HG02870 (cell line): ENCODE measurements around the gene ERCC2.
A peak's percentile ranks its signal among the peaks of the same experiment; 100 is the strongest.
"Not testable (repeated sequence)": the region's sequence is repeated elsewhere in the genome, so short reads cannot be mapped to it uniquely, and the experiment has no call there.

Source experiments
- ATAC-seq: cut with Tn5 transposase; IDR thresholded peaks from one replicate; pipeline ENCODE4 v1.9.1; 2021; ENCODE audit warnings: mild to moderate bottlenecking, moderate library complexity; ENCODE audit not compliant: unreplicated experiment

ERCC2 gene

DNA sequence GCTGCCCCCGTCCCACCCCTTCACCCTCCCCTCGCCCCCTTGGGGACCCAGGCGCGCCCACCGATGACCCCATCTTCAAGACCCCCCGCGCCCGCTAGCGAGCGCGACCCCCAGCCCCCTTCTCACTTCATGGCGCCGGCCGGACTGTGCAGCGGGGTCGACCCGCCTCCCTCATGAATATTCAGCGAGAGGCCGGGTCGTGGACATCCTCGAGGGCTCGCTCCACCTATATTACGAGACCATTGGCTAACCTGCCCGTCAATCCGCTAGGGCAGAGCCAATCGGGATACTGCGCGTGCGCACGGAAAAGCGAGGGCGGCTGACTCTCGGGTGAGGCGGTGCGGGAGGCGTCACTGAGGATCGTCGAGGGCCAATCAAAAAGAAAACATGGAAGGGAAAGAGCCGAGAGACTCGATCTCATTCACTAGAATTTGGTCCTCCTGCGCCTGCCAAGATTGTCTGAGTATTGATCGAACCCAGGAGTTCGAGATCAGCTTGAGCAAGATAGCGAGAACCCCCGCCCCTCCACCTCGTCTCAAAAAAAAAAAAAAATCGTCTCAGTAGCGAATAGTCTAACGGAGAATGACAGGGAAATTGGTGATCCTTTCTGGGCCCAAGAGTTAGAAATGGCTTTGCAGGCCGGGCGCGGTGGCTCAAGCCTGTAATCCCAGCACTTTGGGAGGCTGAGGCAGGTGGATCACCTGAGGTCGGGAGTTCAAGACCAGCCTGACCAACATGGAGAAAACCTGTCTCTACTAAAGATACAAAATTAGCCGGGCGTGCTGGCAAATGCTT is at the start of gene ERCC2:
ERCC2 (minus strand) TSS at position 164 of the 795 bp plus-strand sequence; CDS start at position 131, 33 bp downstream.
- peak; percentile 93 for ATAC-seq

DNA sequence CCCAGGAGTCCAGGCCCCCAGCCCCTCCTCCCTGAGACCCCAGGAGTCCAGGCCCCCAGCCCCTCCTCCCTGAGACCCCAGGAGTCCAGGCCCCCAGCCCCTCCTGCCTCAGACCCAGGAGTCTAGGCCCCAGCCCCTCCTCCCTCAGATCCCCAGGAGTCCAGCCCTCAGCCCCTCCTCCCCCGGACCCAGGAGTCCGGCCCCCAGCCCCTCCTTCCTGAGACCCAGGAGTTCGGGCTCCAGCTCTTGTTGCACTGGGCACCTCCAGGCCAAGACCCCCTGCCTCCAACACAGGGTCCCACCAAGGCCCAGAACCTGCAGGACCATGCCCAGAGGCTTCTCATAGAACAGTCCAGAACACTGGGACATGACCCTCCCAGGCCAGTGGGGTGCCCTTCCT is 49.5 kb upstream of the ERCC2 start:
- ATAC-seq = no peak

DNA sequence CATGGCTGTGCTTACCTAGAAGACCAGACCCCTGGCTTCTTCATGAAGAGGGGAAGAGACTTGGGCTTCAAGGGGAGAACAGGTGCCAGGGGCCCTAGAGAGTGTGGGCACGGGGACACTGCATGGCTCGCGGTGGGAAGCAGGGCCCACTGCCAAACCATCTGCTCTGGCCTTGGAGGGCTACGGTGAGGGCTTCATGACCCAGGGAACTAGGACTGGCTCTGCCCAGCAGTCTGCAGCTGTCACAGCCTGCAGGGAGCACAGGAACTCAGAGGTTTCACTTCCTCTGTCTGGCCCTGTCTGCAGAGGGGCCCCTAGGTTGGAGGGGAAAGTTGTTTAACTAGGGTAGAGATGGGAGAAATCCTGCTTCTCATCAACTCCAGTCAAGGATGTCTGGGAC is 49.0 kb upstream of the ERCC2 start:
- ATAC-seq = peak; percentile 52

DNA sequence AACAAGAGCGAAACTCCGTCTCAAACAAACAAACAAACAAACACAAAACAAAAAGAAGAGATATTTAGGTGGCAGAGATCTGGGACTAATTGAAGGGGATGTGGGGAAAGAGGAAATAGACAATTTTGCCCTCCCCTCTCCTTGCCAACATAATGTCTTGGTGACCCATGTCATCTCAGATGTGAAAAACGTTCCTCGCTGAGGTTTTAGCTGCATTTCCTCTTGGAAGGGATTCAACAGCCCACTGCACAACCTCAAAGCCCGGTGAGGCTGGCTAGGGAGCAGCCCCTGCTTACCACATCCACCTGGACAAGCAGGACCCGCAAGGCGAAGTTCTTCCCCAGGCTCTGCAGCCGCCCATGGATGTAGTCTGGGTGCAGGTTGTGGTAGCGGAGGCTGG is 48.4 kb upstream of the ERCC2 start:
- no peak for ATAC-seq

DNA sequence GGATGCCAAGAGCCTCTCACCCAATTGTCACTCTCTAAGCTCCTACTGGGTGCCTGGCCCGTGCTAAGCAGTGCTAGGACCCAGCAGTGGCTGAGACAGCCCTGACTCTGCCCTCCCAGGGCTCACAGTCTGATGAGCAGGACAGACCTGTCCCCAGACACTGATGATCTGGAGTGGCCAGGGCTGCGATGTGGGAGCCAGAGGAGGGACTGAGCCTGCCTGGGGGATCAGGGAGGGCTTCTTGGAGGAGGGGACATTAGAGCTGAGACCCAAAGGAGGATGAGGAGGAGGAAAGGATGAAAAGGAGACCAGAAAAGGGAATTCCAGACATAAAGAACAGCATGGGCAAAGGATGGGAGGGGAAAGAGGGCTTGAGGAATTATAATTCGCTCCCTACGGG is 46.8 kb upstream of the ERCC2 start:
- ATAC-seq = no peak

DNA sequence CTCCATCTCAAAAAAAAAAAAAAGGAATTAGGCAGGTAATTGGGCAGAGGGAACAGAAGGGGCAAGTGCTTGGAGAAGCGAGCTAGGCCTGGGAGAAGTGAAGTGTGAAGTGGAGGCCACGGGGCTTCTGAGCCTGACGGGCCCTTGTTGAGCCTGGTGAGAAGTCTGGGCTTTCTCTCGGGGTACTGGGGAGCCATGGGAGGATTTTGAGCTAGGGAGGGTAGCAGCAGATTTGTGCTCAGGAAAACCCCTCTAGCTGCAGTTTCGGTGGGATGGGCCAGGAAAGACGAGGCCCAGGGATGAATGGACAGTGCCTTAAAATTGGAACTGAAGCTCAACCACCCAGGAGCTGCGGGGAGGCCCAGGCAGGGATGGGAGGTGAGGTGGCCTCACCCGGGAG is 44.1 kb upstream of the ERCC2 start:
- ATAC-seq = no peak

DNA sequence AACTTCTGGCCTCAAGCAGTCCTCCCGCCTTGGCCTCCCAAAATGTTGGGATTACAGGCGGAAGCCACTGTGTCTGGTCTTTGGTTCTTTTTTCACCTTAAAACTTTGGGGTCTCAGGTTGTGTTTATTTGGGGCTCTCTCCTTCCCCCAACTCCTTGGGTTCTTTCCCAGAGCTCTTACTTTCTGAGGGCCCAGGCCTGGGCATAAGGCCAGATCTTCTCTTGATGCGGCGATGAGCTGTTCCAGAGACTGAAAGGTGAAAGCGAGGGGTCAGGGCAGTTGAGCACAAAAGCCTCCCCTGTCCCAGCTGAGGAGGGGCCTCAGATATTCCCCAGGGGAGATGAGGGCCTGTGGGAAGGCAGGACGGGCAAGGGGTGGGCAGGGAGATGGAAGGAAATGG is 43.1 kb upstream of the ERCC2 start:
- ATAC-seq = no peak

DNA sequence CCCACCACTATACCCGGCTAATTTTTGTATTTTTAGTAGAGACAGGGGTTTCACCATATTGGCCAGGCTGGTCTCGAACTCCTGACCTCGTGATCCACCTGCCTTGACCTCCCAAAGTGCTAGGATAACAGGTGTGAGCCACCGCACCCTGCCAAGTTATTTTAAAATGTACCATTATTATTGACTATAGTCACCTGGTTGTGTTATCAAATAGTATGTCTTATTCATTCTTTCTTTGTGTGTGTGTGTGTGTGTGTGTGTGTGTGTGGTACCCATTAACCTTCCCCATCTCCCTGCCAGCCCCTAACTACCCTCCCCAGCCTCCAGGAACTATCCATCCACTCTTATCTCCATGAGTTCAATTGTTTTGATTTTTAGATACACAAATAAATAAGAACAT is 40.0 kb upstream of the ERCC2 start:
- not testable (repeated sequence) for ATAC-seq

DNA sequence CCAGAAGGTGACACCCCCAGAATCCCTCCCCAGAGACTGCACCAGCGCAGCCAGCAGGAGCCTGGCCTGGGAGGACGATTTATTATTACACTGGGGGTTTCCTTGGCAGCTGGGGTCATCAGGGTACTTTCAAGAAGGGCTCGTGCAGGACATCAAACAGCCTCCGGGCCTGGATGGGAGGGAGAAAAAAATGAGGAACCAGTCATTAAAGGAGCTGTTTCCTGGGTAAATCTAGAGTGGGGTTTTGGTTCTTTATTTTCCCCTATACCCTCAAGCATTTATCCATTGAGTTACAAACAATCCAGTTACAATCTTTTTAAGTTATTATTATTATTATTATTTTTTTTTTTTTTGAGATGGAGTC is 39.2 kb upstream of the ERCC2 start:
- ATAC-seq = no peak

DNA sequence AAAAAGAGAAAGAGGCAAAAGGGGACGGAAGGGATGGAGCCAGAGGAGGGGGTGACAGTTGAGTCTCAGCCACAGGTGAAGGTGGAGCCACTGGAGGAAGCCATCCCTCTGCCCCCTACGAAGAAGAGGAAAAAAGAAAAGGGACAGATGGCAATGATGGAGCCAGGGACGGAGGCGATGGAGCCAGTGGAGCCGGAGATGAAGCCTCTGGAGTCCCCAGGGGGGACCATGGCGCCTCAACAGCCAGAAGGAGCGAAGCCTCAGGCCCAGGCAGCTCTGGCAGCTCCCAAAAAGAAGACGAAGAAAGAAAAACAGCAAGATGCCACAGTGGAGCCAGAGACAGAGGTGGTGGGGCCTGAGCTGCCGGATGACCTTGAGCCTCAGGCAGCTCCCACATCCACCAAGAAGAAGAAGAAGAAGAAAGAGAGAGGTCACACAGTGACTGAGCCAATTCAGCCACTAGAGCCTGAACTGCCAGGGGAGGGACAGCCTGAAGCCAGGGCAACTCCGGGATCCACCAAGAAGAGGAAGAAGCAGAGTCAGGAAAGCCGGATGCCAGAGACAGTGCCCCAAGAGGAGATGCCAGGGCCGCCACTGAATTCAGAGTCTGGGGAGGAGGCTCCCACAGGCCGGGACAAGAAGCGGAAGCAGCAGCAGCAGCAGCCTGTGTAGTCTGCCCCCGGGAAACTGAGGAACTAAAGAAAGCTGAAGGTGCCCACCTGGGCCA is 38.6 kb upstream of the ERCC2 start:
- no peak for ATAC-seq

DNA sequence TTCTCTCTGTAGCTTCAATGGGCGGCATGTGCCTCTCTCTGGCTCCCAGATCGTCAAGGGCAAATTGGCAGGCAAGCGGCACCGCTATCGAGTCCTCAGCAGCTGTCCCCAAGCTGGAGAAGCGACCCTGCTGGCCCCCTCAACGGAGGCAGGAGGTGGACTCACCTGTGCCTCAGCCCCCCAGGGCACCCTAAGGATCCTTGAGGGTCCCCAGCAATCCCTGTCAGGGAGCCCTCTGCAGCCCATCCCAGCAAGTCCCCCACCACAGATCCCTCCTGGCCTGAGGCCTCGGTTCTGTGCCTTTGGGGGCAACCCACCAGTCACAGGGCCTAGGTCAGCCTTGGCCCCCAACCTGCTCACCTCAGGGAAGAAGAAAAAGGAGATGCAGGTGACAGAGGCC is 37.7 kb upstream of the ERCC2 start:
- no peak for ATAC-seq

DNA sequence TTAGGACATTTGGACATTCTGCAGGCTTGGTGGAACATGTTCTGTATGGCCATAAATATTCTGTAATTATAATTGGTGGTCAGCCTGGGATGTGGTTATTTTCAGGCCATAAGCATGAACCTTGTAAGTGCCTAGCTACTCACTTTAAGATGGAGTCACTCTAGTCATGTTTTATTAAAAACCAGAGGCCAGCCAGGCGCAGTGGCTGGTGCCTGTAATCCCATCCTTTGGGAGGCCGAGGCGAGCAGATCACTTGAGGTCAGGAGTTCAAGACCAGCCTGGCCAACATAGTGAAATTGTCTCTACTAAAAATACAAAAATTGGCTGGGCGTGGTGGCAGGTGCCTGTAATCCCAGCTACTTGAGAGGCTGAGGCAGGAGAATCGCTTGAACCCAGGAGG is 37.2 kb upstream of the ERCC2 start:
- ATAC-seq = not testable (repeated sequence)

DNA sequence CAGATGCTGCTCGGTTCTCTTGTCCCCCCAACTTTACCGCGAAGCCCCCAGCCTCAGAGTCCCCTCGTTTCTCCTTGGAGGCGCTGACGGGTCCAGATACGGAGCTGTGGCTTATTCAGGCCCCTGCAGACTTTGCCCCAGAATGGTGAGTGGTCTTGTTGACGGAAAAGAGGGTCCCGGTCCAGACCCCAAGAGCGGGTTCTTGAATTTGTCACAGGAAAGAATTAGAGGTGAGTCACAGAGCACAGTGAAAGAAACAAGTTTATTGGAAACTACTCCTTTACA is 36.7 kb upstream of the ERCC2 start:
- no peak for ATAC-seq

DNA sequence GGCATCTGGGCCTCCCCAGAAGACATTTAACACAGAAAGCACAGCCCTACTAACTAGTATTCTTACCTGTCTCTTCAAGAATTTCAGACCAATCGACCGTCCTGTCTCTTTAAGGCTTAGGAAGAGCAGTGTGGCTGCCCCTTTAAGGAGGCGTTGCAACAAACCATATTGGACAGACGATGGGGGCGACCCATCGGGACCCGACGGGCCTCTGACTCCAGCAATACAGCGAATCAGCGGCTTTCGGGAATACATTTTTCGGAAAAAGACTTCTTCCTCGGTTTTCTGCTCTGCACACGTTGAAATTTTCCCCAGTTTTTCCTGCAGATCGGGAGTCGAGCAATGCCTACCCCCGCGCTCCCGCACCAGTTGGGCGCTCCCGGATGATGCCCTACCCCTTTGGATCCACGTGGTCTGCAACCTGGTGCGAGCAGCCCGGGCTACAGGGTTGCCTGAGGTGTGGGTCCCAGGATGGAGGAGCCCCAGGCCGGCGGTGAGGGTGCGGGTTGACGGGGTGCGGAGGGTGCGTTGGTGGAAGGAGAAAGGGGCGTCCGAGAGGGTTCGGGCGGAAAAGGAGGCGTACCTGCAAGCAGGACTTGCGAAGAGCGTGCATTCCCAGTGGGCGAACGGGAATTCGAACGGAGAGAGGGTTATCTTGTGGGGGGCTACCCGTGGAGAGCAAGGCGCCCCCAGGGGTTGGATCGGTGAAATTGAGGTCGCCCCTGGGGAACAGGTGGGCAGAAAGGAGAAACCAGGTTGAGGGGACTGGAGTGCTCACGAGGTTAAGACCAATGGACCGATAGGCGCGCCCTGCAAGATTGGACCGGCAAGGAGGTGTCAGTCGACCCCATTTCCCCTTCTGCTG is 36.1 kb upstream of the ERCC2 start, which contains the start of gene POLR1G:
POLR1G (plus strand) TSS at position 419 of the 865 bp plus-strand sequence; CDS start at position 472, 53 bp downstream.
- peak; percentile 75 for ATAC-seq

DNA sequence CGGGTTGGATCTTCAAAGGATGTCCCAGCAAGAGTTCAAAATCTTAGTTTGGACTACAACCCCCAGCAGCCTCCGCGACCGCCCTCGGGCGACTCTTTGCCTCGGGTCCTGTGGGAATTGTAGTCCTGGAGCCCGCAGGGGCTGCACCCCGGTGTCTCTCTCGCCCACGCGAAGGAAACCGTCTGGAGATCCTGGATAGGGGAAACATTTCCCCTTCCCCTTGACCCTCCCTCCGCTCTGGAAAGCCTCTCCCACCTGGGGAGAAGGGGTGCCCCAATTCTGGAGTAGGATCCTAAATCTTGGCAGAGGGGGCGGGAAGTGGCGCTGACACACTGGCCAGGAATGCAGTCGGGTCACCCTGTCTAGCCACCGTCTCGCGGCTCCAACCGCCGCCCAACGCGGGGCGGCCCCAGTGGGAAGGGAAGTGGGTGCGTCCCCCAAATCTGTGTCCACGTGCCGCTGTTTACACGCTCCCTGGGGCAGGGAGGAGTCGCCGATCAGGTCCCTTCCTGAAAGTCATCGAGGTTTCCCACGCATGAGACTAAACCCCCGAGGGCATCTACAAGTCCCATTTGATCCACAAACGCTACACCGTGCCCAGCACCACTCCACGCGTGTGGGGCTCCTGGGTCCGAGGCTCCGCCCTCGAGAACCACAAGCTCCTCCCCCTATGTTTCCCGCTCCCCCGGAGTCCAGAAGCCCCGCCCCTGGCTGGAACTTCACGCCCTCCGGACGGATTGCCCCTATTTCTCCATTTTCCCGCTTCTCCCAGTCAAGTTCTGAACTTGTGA is 35.3 kb upstream of the ERCC2 start:
- peak; percentile 47 for ATAC-seq

DNA sequence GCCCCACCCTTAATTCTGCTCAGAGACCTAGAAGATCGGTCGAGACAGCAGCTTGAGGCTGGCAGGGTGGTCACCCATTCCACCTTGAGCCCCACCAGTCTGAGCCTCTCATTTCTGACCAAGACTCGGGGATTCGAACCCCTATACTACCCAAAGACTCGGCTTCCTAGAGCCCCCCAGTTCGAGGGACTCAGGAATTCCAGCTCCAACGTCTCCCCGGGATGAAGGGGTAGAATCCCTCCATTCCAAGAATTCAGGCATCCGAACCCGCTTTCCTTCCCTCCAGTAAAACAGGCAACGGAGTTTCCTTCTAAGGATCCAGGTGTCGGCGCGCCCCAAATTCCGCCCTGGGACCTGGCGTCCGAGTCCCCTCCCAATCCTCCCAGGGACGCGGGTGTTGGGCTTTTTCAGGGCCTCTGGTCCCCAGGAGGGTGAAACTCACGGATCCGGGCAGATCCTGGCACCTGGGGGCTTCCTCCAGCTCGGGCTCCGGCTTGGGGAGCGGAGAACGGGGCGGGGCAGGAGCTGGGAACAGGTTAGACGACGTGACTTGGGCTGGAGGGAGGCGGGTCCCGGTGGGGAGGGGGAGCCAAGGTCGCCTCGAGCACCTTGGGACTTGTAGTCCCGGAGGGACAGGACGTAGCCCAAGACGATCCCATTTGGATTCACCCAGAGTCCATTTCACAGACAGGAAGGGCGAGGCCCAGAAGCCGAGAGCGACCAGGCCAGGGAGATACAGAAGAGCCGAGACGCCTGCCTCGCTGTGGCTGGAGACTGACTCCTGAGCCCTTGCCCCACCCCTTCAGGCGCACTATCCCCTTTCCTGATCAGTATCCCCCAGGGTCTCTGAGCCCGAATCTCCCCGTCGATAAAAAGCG is 34.4 kb upstream of the ERCC2 start, which contains the start of gene PPP1R13L:
PPP1R13L (minus strand) TSS at position 513 of the 878 bp plus-strand sequence. CDS start 6,751 bp downstream, outside the sequence.
- no peak for ATAC-seq

DNA sequence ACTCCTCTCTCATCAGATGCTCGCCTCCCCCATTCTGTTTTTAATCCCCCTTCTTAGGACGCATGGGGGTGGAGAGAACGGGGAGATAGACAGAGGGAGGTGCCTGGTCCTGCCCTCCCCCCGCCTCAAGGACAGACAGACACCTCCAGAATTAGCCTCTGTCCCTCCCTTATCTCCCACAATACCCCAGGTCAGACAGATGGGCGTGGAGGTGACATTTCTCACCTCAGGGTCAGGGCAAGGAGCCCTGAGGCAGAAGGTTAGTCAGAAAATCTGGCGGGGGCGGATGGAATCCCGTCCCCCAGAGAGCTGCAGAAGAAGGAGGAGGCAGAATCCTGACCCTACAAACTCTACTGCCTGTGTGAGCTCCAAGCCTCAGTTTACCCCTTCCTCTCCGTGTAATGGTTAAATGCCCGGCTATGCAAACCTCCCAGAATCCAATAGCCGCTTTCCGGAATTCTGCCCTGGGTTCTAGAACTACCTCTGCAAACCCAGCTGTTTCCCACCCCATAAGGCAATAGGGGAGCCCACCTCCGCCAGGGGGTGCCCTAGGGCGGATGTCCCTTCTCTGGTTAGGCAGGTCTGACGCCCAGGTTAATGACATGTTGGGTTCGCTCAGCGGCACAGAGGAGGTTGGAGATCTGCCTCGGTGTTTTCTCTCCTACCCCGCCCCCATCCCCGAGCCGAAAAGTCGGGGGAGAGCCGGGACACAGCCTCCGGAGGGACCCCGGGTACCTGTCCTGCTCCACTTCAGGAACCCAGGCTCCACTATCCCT is 33.6 kb upstream of the ERCC2 start:
- ATAC-seq = no peak

DNA sequence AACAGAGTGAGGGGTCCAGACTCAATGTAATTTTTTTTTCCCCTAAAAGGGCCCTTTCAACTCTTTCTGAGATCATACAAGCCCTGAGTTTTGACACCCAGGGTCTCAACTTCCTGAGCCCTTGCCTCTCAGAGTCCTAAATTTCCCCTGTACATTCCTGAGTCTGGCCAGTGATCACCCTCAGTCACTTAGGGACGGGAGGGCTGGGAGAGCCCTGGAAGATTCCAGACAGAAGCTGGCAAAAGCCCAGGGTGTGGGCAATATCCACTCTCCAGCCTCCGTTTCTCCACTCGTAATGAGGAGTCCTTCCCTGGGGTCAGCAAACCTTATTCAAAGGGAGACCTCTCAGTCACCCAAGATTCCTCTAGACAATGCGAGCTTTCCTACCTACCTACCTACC is 32.9 kb upstream of the ERCC2 start:
- no peak for ATAC-seq
